Esophagus muscularis mucosa (tissue), 3 donors: Measurements from ENCODE around the gene GDF10.

Source experiments
- POLR2AphosphoS5 ChIP-seq, 2 donors: sonication (generic); formaldehyde crosslinking; IDR thresholded peaks; one replicate each; pipeline ENCODE4 v1.6.1; 2017; ENCODE audit warnings: antibody characterized with exemption in 2 of 2
- TF ChIP-seq, protein P1 (sequence below), 3 experiments: fragments of 200-600 bp in 2 of 3; fragments of 450-650 bp in 1 of 3; sonication (generic) in 2 of 3; IDR thresholded peaks; one replicate each; pipeline ENCODE4 v1.5.1; 2017 to 2019; ENCODE audit warnings: antibody characterized with exemption in 3 of 3, mild to moderate bottlenecking in 2 of 3, moderate library complexity in 1 of 3

DNA sequence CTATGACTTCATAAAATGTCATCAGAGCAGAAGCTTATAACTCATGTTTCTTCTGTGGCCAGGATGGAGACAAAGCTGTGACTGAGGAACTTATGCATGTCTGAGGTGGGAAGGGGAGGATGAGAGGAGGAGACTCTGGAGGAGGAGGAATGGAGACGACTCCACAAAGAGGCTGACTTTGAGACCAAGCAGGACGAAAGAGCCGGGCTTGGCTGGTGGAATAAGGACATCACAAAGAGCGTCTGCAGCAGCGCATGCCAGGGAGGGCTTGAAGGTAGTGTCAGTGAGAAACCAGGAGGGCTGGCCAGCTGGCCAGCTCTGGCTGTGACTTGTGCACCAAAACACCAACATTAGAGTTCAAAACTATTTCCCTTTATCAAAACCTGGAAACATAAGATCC is 16.1 kb downstream of the GDF10 start:
- TF ChIP-seq, protein P1, sequence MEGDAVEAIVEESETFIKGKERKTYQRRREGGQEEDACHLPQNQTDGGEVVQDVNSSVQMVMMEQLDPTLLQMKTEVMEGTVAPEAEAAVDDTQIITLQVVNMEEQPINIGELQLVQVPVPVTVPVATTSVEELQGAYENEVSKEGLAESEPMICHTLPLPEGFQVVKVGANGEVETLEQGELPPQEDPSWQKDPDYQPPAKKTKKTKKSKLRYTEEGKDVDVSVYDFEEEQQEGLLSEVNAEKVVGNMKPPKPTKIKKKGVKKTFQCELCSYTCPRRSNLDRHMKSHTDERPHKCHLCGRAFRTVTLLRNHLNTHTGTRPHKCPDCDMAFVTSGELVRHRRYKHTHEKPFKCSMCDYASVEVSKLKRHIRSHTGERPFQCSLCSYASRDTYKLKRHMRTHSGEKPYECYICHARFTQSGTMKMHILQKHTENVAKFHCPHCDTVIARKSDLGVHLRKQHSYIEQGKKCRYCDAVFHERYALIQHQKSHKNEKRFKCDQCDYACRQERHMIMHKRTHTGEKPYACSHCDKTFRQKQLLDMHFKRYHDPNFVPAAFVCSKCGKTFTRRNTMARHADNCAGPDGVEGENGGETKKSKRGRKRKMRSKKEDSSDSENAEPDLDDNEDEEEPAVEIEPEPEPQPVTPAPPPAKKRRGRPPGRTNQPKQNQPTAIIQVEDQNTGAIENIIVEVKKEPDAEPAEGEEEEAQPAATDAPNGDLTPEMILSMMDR (IDR thresholded peaks at IDR 0.05) = no peak
- TF ChIP-seq POLR2AphosphoS5 (IDR thresholded peaks at IDR 0.05) = no peak
